ENCODE data around the gene SCGB3A2. TPM values are rescaled to one million over a fixed set of nuclear protein-coding genes. Genes with fewer than 3 reads are reported as not detected.

The SCGB3A2 gene
- total RNA-seq, 6 experiments from 2014 or later: not detected

GRCh38 chr5:147913786-147914185 is 35.3 kb downstream of the SCGB3A2 start:
- no peaks in the 10 kb centered on the region for H3K9me3 ChIP-seq
- no peaks in the 10 kb centered on the region for H3K27me3 ChIP-seq
- H3K27ac ChIP-seq: no peak overlapping the region
- no peak for ATAC-seq
- WGBS (ENCODE audit: insufficient coverage, low coverage, low lambda C conversion rate, missing lambda C conversion rate): 93% methylated on average over 3 of the region's 3 CpGs
- TF ChIP-seq POLR2A (IDR thresholded peaks at IDR 0.05): no peak
- no peak for TF ChIP-seq CTCF (IDR thresholded peaks at IDR 0.05)
- intact Hi-C loops (cut with DNase I): no loop called here
- no peaks in the 10 kb centered on the region for H3K36me3 ChIP-seq
- H3K4me3 ChIP-seq: no peak overlapping the region
- DNase-seq: no peak
- peaks cover 0 to 8% (median 3%) of the 10 kb centered on the region in 4 donors for H3K4me1 ChIP-seq

GRCh38 chr5:147918101-147918685 is 39.7 kb downstream of the SCGB3A2 start:
- intact Hi-C loops (cut with DNase I): no loop called here
- Histone ChIP-seq H3K27ac (no peak overlapping the region), H3K4me3 (no peak overlapping the region), H3K27me3 (no peaks in the 10 kb centered on the region), H3K9me3 (no peaks in the 10 kb centered on the region), H3K36me3 (no peaks in the 10 kb centered on the region), H3K4me1 (no peaks in the 10 kb centered on the region)
- no peak for DNase-seq
- WGBS (ENCODE audit: insufficient coverage, low coverage, low lambda C conversion rate, missing lambda C conversion rate): 46% methylated on average over 2 of the region's 2 CpGs
- ATAC-seq: no peak
- TF ChIP-seq POLR2A (IDR thresholded peaks at IDR 0.05) (no peak), CTCF (IDR thresholded peaks at IDR 0.05) (no peak)

- no peak overlapping the region for H3K27ac ChIP-seq
- no peaks in the 10 kb centered on the region for H3K9me3 ChIP-seq
- H3K4me1 ChIP-seq: no peaks in the 10 kb centered on the region
- H3K27me3 ChIP-seq: no peaks in the 10 kb centered on the region
- intact Hi-C loops (cut with DNase I): no loop called here
- 87% methylated on average over 3 of the region's 3 CpGs for WGBS (ENCODE audit: insufficient coverage, low coverage, low lambda C conversion rate, missing lambda C conversion rate)
- no peaks in the 10 kb centered on the region for H3K36me3 ChIP-seq
- ATAC-seq: no peak
- no peak for TF ChIP-seq POLR2A (IDR thresholded peaks at IDR 0.05)
- no peak for TF ChIP-seq CTCF (IDR thresholded peaks at IDR 0.05)
- no peak for DNase-seq
- H3K4me3 ChIP-seq: no peak overlapping the region
Observed at GRCh38 chr5:147918899-147919298, 40.4 kb downstream of the SCGB3A2 start.

- H3K9me3 ChIP-seq: no peaks in the 10 kb centered on the region
- no peak for TF ChIP-seq POLR2A (IDR thresholded peaks at IDR 0.05)
- no peak for TF ChIP-seq CTCF (IDR thresholded peaks at IDR 0.05)
- H3K27me3 ChIP-seq: no peaks in the 10 kb centered on the region
- H3K4me3 ChIP-seq: no peak overlapping the region
- H3K27ac ChIP-seq: no peak overlapping the region
- no peak for ATAC-seq
- intact Hi-C loops (cut with DNase I): no loop called here
- 79% methylated on average over 4 of the region's 4 CpGs for WGBS (ENCODE audit: insufficient coverage, low coverage, low lambda C conversion rate, missing lambda C conversion rate)
- no peaks in the 10 kb centered on the region for H3K36me3 ChIP-seq
- DNase-seq: no peak
- no peaks in the 10 kb centered on the region for H3K4me1 ChIP-seq
Observed at GRCh38 chr5:147920420-147921030, 42.0 kb downstream of the SCGB3A2 start.

All from right lobe of liver (tissue), 6 donors.